Measurements from ENCODE around the gene ASB10. TPM values are rescaled to one million over a fixed set of nuclear protein-coding genes. Genes with fewer than 3 reads are reported as not detected.

The ASB10 gene
- total and polyA plus RNA-seq, 2 donors (not counting 1 experiment from before 2014, with no cell fraction given) = not detected

DNA sequence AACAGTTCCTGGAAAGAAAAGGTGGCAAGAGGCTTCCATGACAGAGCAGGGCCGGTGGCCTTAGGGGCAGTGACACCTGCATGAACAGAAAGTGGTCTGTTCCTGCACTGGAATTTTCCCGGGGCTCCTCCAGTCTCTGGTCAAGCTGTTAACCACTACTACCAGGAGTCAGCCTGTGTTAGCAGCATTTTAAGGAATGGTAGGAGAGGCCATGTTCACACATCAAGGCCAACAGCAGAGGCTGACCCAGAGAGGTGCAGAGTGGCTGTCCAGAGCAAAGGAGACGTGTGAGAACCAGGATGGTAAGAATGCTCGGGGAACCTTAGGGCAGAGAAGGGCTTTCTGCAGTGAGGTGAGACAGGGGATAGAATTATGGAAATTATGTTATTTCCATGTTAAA, 14.7 kb upstream of the ASB10 start:
- no peaks in the 10 kb centered on the region for H3K4me1 ChIP-seq (ENCODE audit: control insufficient read depth, extremely low read depth, insufficient read depth, low read length)
- H3K9me3 ChIP-seq (ENCODE audit: control insufficient read depth, insufficient read depth, low read depth, low read length) = no peaks in the 10 kb centered on the region
- no peaks in the 10 kb centered on the region for H3K79me2 ChIP-seq (ENCODE audit: control insufficient read depth, insufficient read depth, low read length)
- H2AFZ ChIP-seq (ENCODE audit: low read length) = no peak overlapping the region
- no peak overlapping the region for H3K9ac ChIP-seq (ENCODE audit: insufficient read depth, low read length)
- no peaks in the 10 kb centered on the region for H4K20me1 ChIP-seq (ENCODE audit: control insufficient read depth, extremely low read depth, insufficient read depth, low read length)
- peaks cover 53% of the 10 kb centered on the region for H3K27me3 ChIP-seq (ENCODE audit: control insufficient read depth, insufficient read depth, low read length)
- H3K4me3 ChIP-seq (replicated peaks in 1 of 4; ENCODE audit: control extremely low read depth in 1 of 4, insufficient read depth in 1 of 4, low read depth in 3 of 4, low read length in 4 of 4) = no peak overlapping the region
- no peak overlapping the region for H3K4me2 ChIP-seq (ENCODE audit: extremely low read depth, insufficient read depth, low read length)
- no peak overlapping the region for H3K27ac ChIP-seq (ENCODE audit: insufficient read depth, low read length)
- DNase-seq (ENCODE audit: low read depth in 2 of 2) = no peak
- H3K36me3 ChIP-seq (ENCODE audit: control insufficient read depth, insufficient read depth, low read length) = no peaks in the 10 kb centered on the region
- TF ChIP-seq CTCF (conservative IDR thresholded peaks at IDR 0.05 in 1 of 2, IDR thresholded peaks at IDR 0.05 in 1 of 2; ENCODE audit: low read depth in 1 of 2, low read length in 2 of 2) = no peak
- TF ChIP-seq EZH2 (IDR thresholded peaks at IDR 0.05; ENCODE audit: low read length, missing control alignments) = no peak

DNA sequence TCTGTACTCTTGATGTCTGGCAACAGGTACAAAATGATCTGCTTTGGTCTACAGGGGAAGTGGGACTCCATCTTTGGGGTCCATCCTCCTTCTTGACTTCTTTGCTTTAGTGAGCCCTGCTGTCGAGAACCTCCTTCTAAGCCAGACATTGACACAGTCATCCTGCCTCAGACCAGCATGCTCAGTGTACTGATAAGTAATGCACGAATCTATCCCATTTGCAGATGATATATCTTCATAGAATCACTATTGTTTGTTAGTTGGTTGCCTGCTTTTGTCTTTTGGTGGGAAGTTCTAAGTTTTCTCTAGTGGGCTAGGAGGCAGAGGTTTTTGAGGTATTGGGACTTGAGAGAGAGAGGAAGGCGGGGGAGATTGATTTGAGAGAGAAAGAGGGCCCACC, 14.3 kb upstream of the ASB10 start:
- Histone ChIP-seq H3K27ac (ENCODE audit: insufficient read depth, low read length) (no peak overlapping the region), H3K79me2 (ENCODE audit: control insufficient read depth, insufficient read depth, low read length) (no peaks in the 10 kb centered on the region), H3K4me1 (ENCODE audit: control insufficient read depth, extremely low read depth, insufficient read depth, low read length) (no peaks in the 10 kb centered on the region), H3K4me3 (replicated peaks in 1 of 4; ENCODE audit: control extremely low read depth in 1 of 4, insufficient read depth in 1 of 4, low read depth in 3 of 4, low read length in 4 of 4) (no peak overlapping the region), H3K36me3 (ENCODE audit: control insufficient read depth, insufficient read depth, low read length) (no peaks in the 10 kb centered on the region), H3K27me3 (ENCODE audit: control insufficient read depth, insufficient read depth, low read length) (peaks cover 52% of the 10 kb centered on the region), H3K9ac (ENCODE audit: insufficient read depth, low read length) (no peak overlapping the region), H2AFZ (ENCODE audit: low read length) (no peak overlapping the region), H3K9me3 (ENCODE audit: control insufficient read depth, insufficient read depth, low read depth, low read length) (no peaks in the 10 kb centered on the region), H3K4me2 (ENCODE audit: extremely low read depth, insufficient read depth, low read length) (no peak overlapping the region), H4K20me1 (ENCODE audit: control insufficient read depth, extremely low read depth, insufficient read depth, low read length) (no peaks in the 10 kb centered on the region)
- DNase-seq (ENCODE audit: low read depth in 2 of 2) = no peak
- no peak for TF ChIP-seq EZH2 (IDR thresholded peaks at IDR 0.05; ENCODE audit: low read length, missing control alignments)
- TF ChIP-seq CTCF (conservative IDR thresholded peaks at IDR 0.05 in 1 of 2, IDR thresholded peaks at IDR 0.05 in 1 of 2; ENCODE audit: low read depth in 1 of 2, low read length in 2 of 2) = no peak

DNA sequence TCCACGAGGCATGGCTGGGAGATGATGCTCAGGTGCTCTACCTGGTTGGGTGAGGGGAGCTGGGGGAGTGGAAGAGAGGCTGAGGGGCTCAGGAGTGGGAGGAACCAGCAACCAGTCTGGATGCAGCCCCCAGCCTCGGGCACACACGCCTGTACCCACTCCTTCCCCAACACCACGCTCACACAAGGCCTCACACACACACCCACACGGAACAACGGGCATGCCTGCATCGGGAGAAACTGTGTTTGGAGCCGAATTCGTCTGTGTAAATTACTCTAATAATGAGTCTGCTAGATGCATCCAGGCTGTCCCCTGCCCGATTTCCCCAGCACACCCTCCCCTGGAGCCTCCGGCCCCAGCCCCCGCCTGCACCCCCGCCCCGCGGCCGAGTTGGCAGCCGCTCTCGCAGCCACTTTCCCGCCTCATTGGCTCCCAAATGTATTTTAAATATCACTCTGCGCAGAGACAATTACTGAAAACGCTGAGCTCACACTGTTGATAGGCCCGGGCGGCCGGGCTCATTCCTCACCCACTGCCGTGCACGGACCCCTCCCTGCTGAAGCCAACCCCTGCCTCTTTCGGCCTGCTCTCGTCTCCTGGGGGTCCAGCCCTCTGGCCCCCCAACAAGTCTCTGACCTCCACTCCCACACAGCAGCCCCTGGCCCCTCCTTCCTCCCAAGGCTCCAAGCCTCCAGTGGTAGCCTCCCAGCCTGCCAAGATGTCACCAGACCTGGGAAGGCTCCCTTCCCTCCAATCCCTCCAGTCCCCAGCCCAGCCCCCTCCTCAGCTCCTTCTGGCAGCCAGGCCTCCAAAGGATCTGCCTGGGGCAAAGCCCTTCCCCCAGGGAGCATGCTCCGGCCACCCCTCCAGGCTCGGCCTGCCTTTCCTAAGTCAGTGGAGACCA, 12.1 kb upstream of the ASB10 start:
- Histone ChIP-seq H2AFZ (ENCODE audit: low read length) (no peak overlapping the region), H3K4me3 (replicated peaks in 1 of 4; ENCODE audit: control extremely low read depth in 1 of 4, insufficient read depth in 1 of 4, low read depth in 3 of 4, low read length in 4 of 4) (no peak overlapping the region), H3K79me2 (ENCODE audit: control insufficient read depth, insufficient read depth, low read length) (no peaks in the 10 kb centered on the region), H3K36me3 (ENCODE audit: control insufficient read depth, insufficient read depth, low read length) (no peaks in the 10 kb centered on the region), H3K9ac (ENCODE audit: insufficient read depth, low read length) (no peak overlapping the region), H3K4me1 (ENCODE audit: control insufficient read depth, extremely low read depth, insufficient read depth, low read length) (no peaks in the 10 kb centered on the region), H3K27ac (ENCODE audit: insufficient read depth, low read length) (no peak overlapping the region), H4K20me1 (ENCODE audit: control insufficient read depth, extremely low read depth, insufficient read depth, low read length) (no peaks in the 10 kb centered on the region), H3K4me2 (ENCODE audit: extremely low read depth, insufficient read depth, low read length) (no peak overlapping the region), H3K9me3 (ENCODE audit: control insufficient read depth, insufficient read depth, low read depth, low read length) (no peaks in the 10 kb centered on the region), H3K27me3 (ENCODE audit: control insufficient read depth, insufficient read depth, low read length) (peaks cover 41% of the 10 kb centered on the region)
- no peak for DNase-seq (ENCODE audit: low read depth in 2 of 2)
- TF ChIP-seq EZH2 (IDR thresholded peaks at IDR 0.05; ENCODE audit: low read length, missing control alignments) = no peak
- TF ChIP-seq CTCF (conservative IDR thresholded peaks at IDR 0.05 in 1 of 2, IDR thresholded peaks at IDR 0.05 in 1 of 2; ENCODE audit: low read depth in 1 of 2, low read length in 2 of 2) = no peak

All from fibroblast of lung (primary cell).